Breast epithelium (tissue), 4 donors: ENCODE measurements around the gene PTPRK. TPM values are rescaled to one million over a fixed set of nuclear protein-coding genes. Genes with fewer than 3 reads are reported as not detected.

Source experiments
- DNase-seq, 2 donors: peaks; one replicate each; pipeline ENCODE4 v3.0.0-alpha.2; 2019; ENCODE audit warnings: low spot score in 2 of 2
- H3K27ac ChIP-seq, 2 donors: fragments of 200-600 bp; sonication (generic) in 1 of 2; one replicate each; pipeline ENCODE4 v1.5.1; 2016 to 2019; ENCODE audit warnings: mild to moderate bottlenecking in 1 of 2
- H3K27me3 ChIP-seq, 2 donors: fragments of 200-600 bp; sonication (generic) in 1 of 2; one replicate each; pipeline versions ENCODE4 v1.5.1 to v1.6.0; 2017 to 2019; ENCODE audit warnings: control low read depth in 1 of 2, mild to moderate bottlenecking in 1 of 2
- H3K36me3 ChIP-seq: fragments of 200-600 bp; one replicate; pipeline ENCODE4 v1.5.1; 2019
- H3K4me1 ChIP-seq, 2 donors: fragments of 200-600 bp; sonication (generic); one replicate each; pipeline ENCODE4 v1.5.1; 2016 to 2019; ENCODE audit warnings: control low read depth in 1 of 2
- H3K4me3 ChIP-seq, 3 donors: fragments of 200-600 bp; sonication (generic); 1 replicate in 2 of 3; 2 replicates in 1 of 3; pipeline ENCODE4 v1.5.1; 2016 to 2019; ENCODE audit warnings: mild to moderate bottlenecking in 3 of 3, moderate library complexity in 2 of 3
- H3K9me3 ChIP-seq, 2 donors: fragments of 200-600 bp; sonication (generic) in 1 of 2; one replicate each; pipeline ENCODE4 v1.5.1; 2016 to 2019; ENCODE audit warnings: control low read depth in 1 of 2
- POLR2A ChIP-seq: fragments of 450-650 bp; IDR thresholded peaks from one replicate; pipeline ENCODE4 v1.6.1; 2016; ENCODE audit warnings: antibody characterized with exemption, mild to moderate bottlenecking, moderate library complexity
- POLR2AphosphoS5 ChIP-seq, 3 donors: sonication (generic); formaldehyde crosslinking; IDR thresholded peaks; one replicate each; pipeline ENCODE4 v1.6.1; 2017; ENCODE audit warnings: antibody characterized with exemption in 3 of 3
- intact Hi-C: fragments of 100-400 bp; cut with DNase I; formaldehyde crosslinking; loops from one replicate; pipeline ENCODE4 v1.15.1; 2023; ENCODE audit warnings: low total_unique reads
- total RNA-seq, 3 donors: library from RNA; depleted of rRNA; stranded (reverse); fragments of >200 nt; gene quantifications; one replicate each; pipeline ENCODE4 v1.1.0, GENCODE V29; 2016
- TF ChIP-seq, protein P1 (sequence below), 3 donors: fragments of 450-650 bp; IDR thresholded peaks; one replicate each; pipeline ENCODE4 v1.5.1; 2016 to 2017; ENCODE audit warnings: antibody characterized with exemption in 3 of 3, mild to moderate bottlenecking in 3 of 3, moderate library complexity in 3 of 3

The PTPRK gene
- total RNA-seq, 3 donors from 2014 or later = 29.1 to 134 (median 77.0) TPM

DNA sequence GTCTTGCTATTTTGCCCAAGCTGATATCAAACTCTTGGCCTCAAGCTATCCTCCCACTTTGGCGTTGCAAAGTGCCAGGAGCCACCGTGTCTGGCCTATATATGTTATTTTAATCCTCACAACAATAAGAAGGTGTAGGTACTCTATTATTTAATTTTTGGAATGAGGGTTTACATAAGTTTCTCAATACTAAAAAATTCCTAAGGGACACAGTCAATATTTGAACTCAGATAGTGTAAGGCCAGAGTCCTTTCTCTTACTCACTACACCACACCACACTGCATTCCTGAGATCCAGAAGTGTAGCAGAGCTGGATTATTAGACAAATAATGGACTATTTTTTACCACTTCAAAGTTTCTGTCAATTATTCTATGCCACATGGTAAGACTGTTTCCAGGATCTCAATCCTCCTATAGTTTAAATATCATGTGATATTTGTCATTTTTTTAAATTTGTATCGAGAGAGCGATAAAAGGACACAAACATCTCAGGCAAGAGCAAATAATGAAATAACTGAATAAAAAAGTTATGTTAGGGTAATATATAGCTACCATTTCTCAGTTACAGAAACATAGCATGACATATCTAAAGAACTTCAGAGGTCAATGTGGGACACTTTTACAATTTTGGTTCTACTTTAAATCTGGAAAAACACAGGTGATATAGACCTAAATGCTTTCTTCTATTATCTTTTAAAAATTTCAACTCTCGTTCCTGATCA lies 457.4 kb downstream of the PTPRK start:
- no peak for TF ChIP-seq POLR2AphosphoS5 (IDR thresholded peaks at IDR 0.05)
- TF ChIP-seq POLR2A = no peak
- TF ChIP-seq, protein P1, sequence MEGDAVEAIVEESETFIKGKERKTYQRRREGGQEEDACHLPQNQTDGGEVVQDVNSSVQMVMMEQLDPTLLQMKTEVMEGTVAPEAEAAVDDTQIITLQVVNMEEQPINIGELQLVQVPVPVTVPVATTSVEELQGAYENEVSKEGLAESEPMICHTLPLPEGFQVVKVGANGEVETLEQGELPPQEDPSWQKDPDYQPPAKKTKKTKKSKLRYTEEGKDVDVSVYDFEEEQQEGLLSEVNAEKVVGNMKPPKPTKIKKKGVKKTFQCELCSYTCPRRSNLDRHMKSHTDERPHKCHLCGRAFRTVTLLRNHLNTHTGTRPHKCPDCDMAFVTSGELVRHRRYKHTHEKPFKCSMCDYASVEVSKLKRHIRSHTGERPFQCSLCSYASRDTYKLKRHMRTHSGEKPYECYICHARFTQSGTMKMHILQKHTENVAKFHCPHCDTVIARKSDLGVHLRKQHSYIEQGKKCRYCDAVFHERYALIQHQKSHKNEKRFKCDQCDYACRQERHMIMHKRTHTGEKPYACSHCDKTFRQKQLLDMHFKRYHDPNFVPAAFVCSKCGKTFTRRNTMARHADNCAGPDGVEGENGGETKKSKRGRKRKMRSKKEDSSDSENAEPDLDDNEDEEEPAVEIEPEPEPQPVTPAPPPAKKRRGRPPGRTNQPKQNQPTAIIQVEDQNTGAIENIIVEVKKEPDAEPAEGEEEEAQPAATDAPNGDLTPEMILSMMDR (IDR thresholded peaks at IDR 0.05) = no peak
- no peaks in the 10 kb centered on the region for H3K4me1 ChIP-seq
- no peaks in the 10 kb centered on the region for H3K9me3 ChIP-seq
- H3K27me3 ChIP-seq = no peaks in the 10 kb centered on the region
- H3K36me3 ChIP-seq = no peaks in the 10 kb centered on the region
- no peak overlapping the region for H3K27ac ChIP-seq
- no peak for DNase-seq
- no peak overlapping the region for H3K4me3 ChIP-seq
- intact Hi-C loops = no loop called here

DNA sequence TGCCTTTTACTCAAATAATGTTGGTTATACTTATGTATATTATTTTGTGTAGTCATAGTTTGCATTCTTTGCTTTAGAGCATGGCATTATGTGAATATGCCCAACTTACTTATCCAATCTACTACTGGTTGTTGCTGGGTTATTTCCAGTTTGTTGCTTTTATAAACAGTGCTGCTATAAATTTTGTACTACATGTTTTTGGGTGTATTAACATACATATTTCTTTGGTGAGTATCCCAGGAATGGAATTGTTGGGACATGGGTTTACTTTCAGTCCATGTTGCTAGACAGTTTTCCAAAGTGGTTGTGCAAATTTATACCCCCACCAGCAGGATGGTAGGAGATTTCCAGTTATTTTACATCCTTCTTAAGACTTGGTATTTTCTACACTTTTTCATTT lies 462.5 kb downstream of the PTPRK start:
- TF ChIP-seq POLR2A (no peak), POLR2AphosphoS5 (IDR thresholded peaks at IDR 0.05) (no peak)
- TF ChIP-seq, protein P1 (IDR thresholded peaks at IDR 0.05) = no peak
- H3K36me3 ChIP-seq = no peaks in the 10 kb centered on the region
- no peaks in the 10 kb centered on the region for H3K9me3 ChIP-seq
- H3K27me3 ChIP-seq = no peaks in the 10 kb centered on the region
- no peaks in the 10 kb centered on the region for H3K4me1 ChIP-seq
- DNase-seq = no peak
- no peak overlapping the region for H3K4me3 ChIP-seq
- intact Hi-C loops = no loop called here
- no peak overlapping the region for H3K27ac ChIP-seq

DNA sequence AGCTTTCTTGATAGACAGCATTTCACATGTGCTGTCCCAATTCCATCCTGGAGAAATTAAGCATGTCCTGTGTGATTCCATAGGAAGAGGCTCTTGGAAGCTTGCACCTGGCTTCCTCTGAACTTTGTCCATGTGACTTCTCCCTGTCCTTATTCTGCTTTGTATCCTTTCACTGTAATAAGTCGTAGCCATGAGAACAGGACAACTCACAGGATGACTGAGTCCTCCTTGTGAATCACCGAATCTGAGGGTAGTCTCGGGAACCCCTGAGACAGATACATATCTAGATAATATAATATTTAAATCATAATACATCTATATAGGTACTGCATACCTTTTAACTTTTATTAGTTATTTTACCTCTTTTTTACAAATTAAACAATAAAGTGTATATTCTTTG lies 462.9 kb downstream of the PTPRK start:
- Histone ChIP-seq H3K36me3 (no peaks in the 10 kb centered on the region), H3K27me3 (no peaks in the 10 kb centered on the region), H3K9me3 (no peaks in the 10 kb centered on the region), H3K4me1 (no peaks in the 10 kb centered on the region), H3K27ac (no peak overlapping the region), H3K4me3 (no peak overlapping the region)
- no peak for DNase-seq
- intact Hi-C loops = no loop called here
- no peak for TF ChIP-seq POLR2A
- TF ChIP-seq, protein P1 (IDR thresholded peaks at IDR 0.05) = no peak
- TF ChIP-seq POLR2AphosphoS5 (IDR thresholded peaks at IDR 0.05) = no peak

DNA sequence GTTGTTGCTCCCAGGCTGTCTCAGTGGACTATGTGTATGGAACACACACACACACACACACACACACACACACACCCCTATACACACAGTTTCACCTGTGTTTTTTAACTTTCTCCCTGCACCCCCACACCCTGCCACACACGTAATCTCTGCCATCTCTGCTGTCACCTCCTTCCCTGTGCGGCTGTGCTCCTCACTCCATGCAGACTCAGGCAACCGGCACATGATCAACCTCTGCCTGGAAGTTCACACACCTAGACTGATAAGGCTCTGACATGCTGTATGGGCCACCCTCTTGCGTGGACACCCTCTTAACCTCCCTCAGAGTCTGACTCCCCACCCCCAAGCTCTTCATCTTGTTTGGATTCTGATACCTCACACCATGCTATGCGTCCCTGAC lies 467.3 kb downstream of the PTPRK start:
- DNase-seq = no peak
- Histone ChIP-seq H3K27me3 (no peaks in the 10 kb centered on the region), H3K4me1 (no peaks in the 10 kb centered on the region), H3K36me3 (no peaks in the 10 kb centered on the region), H3K4me3 (no peak overlapping the region), H3K27ac (no peak overlapping the region), H3K9me3 (no peaks in the 10 kb centered on the region)
- TF ChIP-seq, protein P1 (IDR thresholded peaks at IDR 0.05) = no peak
- TF ChIP-seq POLR2AphosphoS5 (IDR thresholded peaks at IDR 0.05) (no peak), POLR2A (no peak)
- intact Hi-C loops = no loop called here

DNA sequence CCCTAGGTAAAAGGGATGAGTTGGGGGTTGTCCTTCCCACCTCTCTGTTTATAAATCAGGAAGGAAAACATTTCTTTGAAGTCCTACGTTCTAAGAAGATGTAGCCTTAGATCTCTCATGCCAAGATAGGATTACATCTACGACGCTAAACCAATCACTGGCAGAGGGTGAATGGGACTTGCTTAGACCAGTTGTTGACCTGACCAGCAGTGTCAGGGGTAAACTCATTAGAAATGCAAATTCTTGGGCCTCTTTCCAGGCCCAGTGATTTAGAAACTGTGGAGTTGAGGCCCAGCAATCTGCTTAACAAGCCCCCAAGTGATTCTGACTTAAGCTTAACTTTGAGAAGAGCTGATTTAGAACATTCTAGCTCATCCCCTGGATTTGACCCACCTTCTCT lies 472.4 kb downstream of the PTPRK start:
- no peak overlapping the region for H3K4me3 ChIP-seq
- no peak for DNase-seq
- no peaks in the 10 kb centered on the region for H3K9me3 ChIP-seq
- no peaks in the 10 kb centered on the region for H3K36me3 ChIP-seq
- H3K27me3 ChIP-seq = no peaks in the 10 kb centered on the region
- intact Hi-C loops = no loop called here
- no peak overlapping the region for H3K27ac ChIP-seq
- TF ChIP-seq, protein P1 (IDR thresholded peaks at IDR 0.05) = no peak
- no peak for TF ChIP-seq POLR2A
- TF ChIP-seq POLR2AphosphoS5 (IDR thresholded peaks at IDR 0.05) = no peak
- no peaks in the 10 kb centered on the region for H3K4me1 ChIP-seq
